ENCODE measurements around the gene CSDE1. TPM values are rescaled to one million over a fixed set of nuclear protein-coding genes. Genes with fewer than 3 reads are reported as not detected.

The CSDE1 gene
- total and polyA plus RNA-seq, 11 donors, result 177 to 1,317 (median 871) TPM

DNA sequence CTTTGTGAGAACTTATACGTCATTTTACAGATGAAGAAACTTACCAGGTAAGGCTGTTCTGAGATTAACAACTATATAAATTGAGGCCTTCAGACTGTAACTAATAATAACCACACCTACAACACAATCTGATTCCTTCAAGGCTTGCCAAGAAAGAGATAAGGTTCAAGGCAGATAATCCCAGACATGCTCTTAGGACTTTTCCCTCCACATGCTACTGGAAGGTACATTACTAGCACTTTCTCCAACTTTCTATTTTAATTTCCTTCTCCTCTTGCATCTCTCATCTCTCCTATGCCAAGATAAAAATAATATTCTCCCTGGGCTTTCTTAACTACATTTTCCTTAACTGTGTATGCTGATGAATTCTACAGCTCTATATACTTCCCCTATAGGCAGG is 22.3 kb downstream of the CSDE1 start:
- no peak for ATAC-seq
- Histone ChIP-seq H3K4me3 (no peak overlapping the region), H3K4me1 (peaks cover 0 to 6% (median under 1%) of the 10 kb centered on the region in 12 donors), H3K27me3 (no peaks in the 10 kb centered on the region), H3K9me3 (no peaks in the 10 kb centered on the region), H3K36me3 (peaks cover 0 to 100% (median 99%) of the 10 kb centered on the region in 9 donors), H3K27ac (no peak overlapping the region)
- 84 to 90% (median 89%) methylated on average over 1 of the region's 1 CpG for WGBS, 4 donors
- no peak for DNase-seq
- TF ChIP-seq POLR2A (IDR thresholded peaks at IDR 0.05), result no peak
- TF ChIP-seq, protein P1, sequence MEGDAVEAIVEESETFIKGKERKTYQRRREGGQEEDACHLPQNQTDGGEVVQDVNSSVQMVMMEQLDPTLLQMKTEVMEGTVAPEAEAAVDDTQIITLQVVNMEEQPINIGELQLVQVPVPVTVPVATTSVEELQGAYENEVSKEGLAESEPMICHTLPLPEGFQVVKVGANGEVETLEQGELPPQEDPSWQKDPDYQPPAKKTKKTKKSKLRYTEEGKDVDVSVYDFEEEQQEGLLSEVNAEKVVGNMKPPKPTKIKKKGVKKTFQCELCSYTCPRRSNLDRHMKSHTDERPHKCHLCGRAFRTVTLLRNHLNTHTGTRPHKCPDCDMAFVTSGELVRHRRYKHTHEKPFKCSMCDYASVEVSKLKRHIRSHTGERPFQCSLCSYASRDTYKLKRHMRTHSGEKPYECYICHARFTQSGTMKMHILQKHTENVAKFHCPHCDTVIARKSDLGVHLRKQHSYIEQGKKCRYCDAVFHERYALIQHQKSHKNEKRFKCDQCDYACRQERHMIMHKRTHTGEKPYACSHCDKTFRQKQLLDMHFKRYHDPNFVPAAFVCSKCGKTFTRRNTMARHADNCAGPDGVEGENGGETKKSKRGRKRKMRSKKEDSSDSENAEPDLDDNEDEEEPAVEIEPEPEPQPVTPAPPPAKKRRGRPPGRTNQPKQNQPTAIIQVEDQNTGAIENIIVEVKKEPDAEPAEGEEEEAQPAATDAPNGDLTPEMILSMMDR (IDR thresholded peaks at IDR 0.05), result no peak
- intact Hi-C loops (cut with DNase I), result no loop called here

DNA sequence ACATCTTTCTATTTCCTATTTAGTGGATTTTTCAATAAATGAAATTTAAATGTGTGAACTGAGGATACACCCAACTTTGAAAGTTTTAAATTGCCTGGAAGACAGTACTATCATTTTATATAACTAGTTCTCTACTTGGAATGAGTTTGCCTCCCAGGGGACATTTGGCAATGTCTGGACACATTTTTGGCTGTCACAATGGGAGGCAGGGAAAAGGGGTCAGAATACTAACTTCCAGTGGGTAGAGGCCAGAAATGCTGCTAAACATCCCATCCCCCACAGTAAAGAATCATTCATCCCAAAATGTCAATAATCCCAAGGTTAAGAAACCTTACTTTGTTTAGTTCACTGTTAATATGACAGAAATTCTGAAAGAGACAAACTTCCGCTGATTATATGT is 28.0 kb downstream of the CSDE1 start:
- Histone ChIP-seq H3K36me3 (peaks cover 0 to 100% (median 99%) of the 10 kb centered on the region in 9 donors), H3K27me3 (no peaks in the 10 kb centered on the region), H3K27ac (no peak overlapping the region), H3K4me3 (no peak overlapping the region), H3K4me1 (peaks cover 0 to 15% (median 7%) of the 10 kb centered on the region in 12 donors), H3K9me3 (no peaks in the 10 kb centered on the region)
- intact Hi-C loops (cut with DNase I), result no loop called here
- TF ChIP-seq POLR2A (IDR thresholded peaks at IDR 0.05), result no peak
- TF ChIP-seq, protein P1 (IDR thresholded peaks at IDR 0.05), result no peak
- no peak for ATAC-seq
- DNase-seq, result no peak
- 91 to 100% (median 97%) methylated on average over 1 of the region's 1 CpG for WGBS, 4 donors

DNA sequence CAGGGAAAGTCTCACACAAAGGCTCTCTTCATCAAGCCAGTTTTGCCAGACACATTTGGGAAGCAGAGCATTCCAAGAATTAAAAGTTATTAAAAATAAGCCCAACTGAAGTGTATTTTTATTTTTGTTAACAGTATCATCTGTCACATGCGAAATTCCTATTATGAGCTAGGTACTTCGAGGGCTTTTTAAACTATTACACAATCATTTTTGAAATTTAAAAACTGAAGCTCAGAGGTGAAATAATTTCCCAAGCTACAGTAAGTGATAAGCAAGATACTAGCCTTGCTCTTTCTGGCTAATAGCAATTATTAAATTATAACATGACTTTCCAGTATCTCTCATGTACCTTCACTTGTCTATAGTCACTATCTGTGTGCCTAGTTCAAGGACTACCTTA is 29.2 kb downstream of the CSDE1 start:
- intact Hi-C loops (cut with DNase I), result no loop called here
- Histone ChIP-seq H3K27ac (no peak overlapping the region), H3K9me3 (no peaks in the 10 kb centered on the region), H3K4me1 (peaks cover 0 to 26% (median 10%) of the 10 kb centered on the region in 12 donors), H3K27me3 (no peaks in the 10 kb centered on the region), H3K36me3 (peaks cover 0 to 100% (median 99%) of the 10 kb centered on the region in 9 donors), H3K4me3 (no peak overlapping the region)
- ATAC-seq, result no peak
- no peak for TF ChIP-seq POLR2A (IDR thresholded peaks at IDR 0.05)
- TF ChIP-seq, protein P1 (IDR thresholded peaks at IDR 0.05), result no peak
- 67 to 83% (median 74%) methylated on average over 2 of the region's 2 CpGs for WGBS, 4 donors
- no peak for DNase-seq

DNA sequence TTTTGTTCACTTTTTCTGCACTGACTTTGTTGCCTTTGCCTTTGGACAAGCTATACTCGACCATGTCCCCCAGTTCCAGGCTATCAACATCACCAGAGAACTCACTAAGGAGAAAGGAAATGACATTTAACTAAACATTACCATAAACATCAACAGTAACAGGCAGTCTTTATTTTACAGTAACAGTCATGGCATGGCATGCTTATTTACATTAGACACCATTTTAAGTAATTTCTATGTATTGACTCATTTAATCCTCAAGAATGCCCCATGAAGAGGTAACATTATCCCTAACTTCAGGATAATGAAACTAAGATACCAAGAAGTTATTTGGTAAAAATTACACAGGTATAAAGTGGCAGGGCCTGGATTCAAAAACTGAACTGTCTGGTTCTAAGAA is 32.6 kb downstream of the CSDE1 start:
- H3K9me3 ChIP-seq, result no peaks in the 10 kb centered on the region
- no peak for ATAC-seq
- peaks cover 0 to 29% (median 10%) of the 10 kb centered on the region in 12 donors for H3K4me1 ChIP-seq
- intact Hi-C loops (cut with DNase I), result no loop called here
- TF ChIP-seq POLR2A (IDR thresholded peaks at IDR 0.05), result no peak
- TF ChIP-seq, protein P1 (IDR thresholded peaks at IDR 0.05), result no peak
- no peak for DNase-seq
- no peaks in the 10 kb centered on the region for H3K27me3 ChIP-seq
- no peak overlapping the region for H3K4me3 ChIP-seq
- H3K27ac ChIP-seq, result no peak overlapping the region
- H3K36me3 ChIP-seq, result peaks cover 0 to 100% (median 99%) of the 10 kb centered on the region in 9 donors
- 67 to 89% (median 80%) methylated on average over 1 of the region's 1 CpG for WGBS, 4 donors

All from heart left ventricle (tissue), 16 donors.